Endothelial cell of umbilical vein (primary cell): Measurements from ENCODE around the gene TREX2. TPM values are rescaled to one million over a fixed set of nuclear protein-coding genes. Genes with fewer than 3 reads are reported as not detected.

Experiments used
- BruUV-seq: library from RNA; stranded (reverse); fragments of 400-500 nt; replicated peaks from 2 replicates; lab custom pipeline; 2021; lab: Mats Ljungman, UMichigan
- CTCF ChIA-PET: fragments of 300-600, 350-600 bp; sonication (Branson Sonifier 250); formaldehyde crosslinking; loops from one replicate; lab custom pipeline; 2021; ENCODE audit warnings: antibody characterized with exemption, inconsistent platforms; lab: Charles Lee
- POLR2A ChIA-PET: fragments of 300-600, 350-600 bp; sonication (Branson Sonifier 250); formaldehyde crosslinking; loops from one replicate; lab custom pipeline; 2021; ENCODE audit warnings: antibody characterized with exemption, inconsistent platforms; lab: Charles Lee
- DNase-seq: peaks from one replicate; pipeline ENCODE4 v3.0.0-alpha.2; 2011; ENCODE audit warnings: low read depth, low spot score
- FAIRE-seq: peaks from 2 replicates; lab custom pipeline; 2011; peaks lifted over from hg19 to GRCh38; lab: Jason Lieb, UNC
- H2AFZ ChIP-seq: 2 replicates; pipeline ENCODE4 v1.6.0; 2012; ENCODE audit warnings: low read depth, low read length, control low read depth, inconsistent platforms
- H3K27ac ChIP-seq: 2 replicates; pipeline ENCODE4 v1.5.1; 2011; ENCODE audit warnings: low read depth, mild to moderate bottlenecking, control low read depth, low read length, moderate library complexity; ENCODE audit not compliant: insufficient read depth
- H3K27me3 ChIP-seq, 2 experiments: 2 replicates each; pipeline versions ENCODE4 v1.6.0 to v1.6.1; 2011; ENCODE audit warnings: low read length in 2 of 2, mixed read lengths in 1 of 2; ENCODE audit not compliant: control insufficient read depth in 2 of 2, insufficient read depth in 2 of 2
- H3K36me3 ChIP-seq, 2 experiments: 2 replicates in 1 of 2; 3 replicates in 1 of 2; pipeline ENCODE4 v1.5.1; 2011; ENCODE audit warnings: low read length in 2 of 2, mild to moderate bottlenecking in 1 of 2, moderate library complexity in 1 of 2; ENCODE audit not compliant: control insufficient read depth in 2 of 2, insufficient read depth in 2 of 2; ENCODE audit errors: extremely low read depth in 1 of 2
- H3K4me1 ChIP-seq: 3 replicates; pipeline ENCODE4 v1.5.1; 2011; ENCODE audit warnings: mild to moderate bottlenecking, low read length; ENCODE audit not compliant: control insufficient read depth, insufficient read depth; ENCODE audit errors: extremely low read depth
- H3K4me2 ChIP-seq: 2 replicates; pipeline ENCODE4 v1.6.1; 2011; ENCODE audit warnings: low read length, control low read depth, mixed read lengths; ENCODE audit not compliant: insufficient read depth
- H3K4me3 ChIP-seq, 3 experiments: fragments of 200-600 bp in 1 of 3; sonication (generic), shearing (Covaris generic) in 1 of 3; replicated peaks in 1 of 3; 2 replicates each; pipeline ENCODE4 v1.5.1; 2011 to 2016; ENCODE audit warnings: control low read depth in 3 of 3, low read length in 3 of 3, mild to moderate bottlenecking in 2 of 3, inconsistent platforms in 1 of 3, low read depth in 1 of 3, moderate library complexity in 1 of 3; ENCODE audit not compliant: insufficient read depth in 1 of 3
- H3K79me2 ChIP-seq: 2 replicates; pipeline ENCODE4 v1.6.0; 2012; ENCODE audit warnings: low read length, inconsistent platforms; ENCODE audit not compliant: control insufficient read depth, insufficient read depth
- H3K9ac ChIP-seq: replicated peaks from 2 replicates; pipeline ENCODE3; 2011; ENCODE audit warnings: low read length, control low read depth; ENCODE audit not compliant: insufficient read depth; ENCODE audit errors: extremely low read depth
- H3K9me1 ChIP-seq: replicated peaks from 3 replicates; pipeline ENCODE4 v1.6.0; 2011; ENCODE audit warnings: mild to moderate bottlenecking, low read length; ENCODE audit not compliant: control insufficient read depth, insufficient read depth; ENCODE audit errors: extremely low read depth
- H3K9me3 ChIP-seq: replicated peaks from 2 replicates; pipeline ENCODE4 v1.5.1; 2012; ENCODE audit warnings: low read length, inconsistent platforms; ENCODE audit not compliant: control insufficient read depth, insufficient read depth
- H4K20me1 ChIP-seq: replicated peaks from 2 replicates; pipeline ENCODE3; 2011; ENCODE audit warnings: mild to moderate bottlenecking, low read length; ENCODE audit not compliant: control insufficient read depth, insufficient read depth; ENCODE audit errors: extremely low read depth
- CTCF ChIP-seq, 2 donors: IDR thresholded peaks; 1 replicate in 1 of 2; 2 replicates in 1 of 2; pipeline ENCODE4 v1.5.1; 2011; ENCODE audit warnings: low read length in 2 of 2, mild to moderate bottlenecking in 2 of 2, moderate library complexity in 2 of 2, control low read depth in 1 of 2, inconsistent platforms in 1 of 2, low read depth in 1 of 2; ENCODE audit not compliant: insufficient read depth in 1 of 2; ENCODE audit errors: extremely low read depth in 1 of 2
- EZH2 ChIP-seq: IDR thresholded peaks from 2 replicates; pipeline ENCODE4 v1.6.1; 2012; ENCODE audit warnings: borderline replicate concordance, low read depth, mild to moderate bottlenecking, moderate library complexity, low read length, inconsistent platforms; ENCODE audit not compliant: severe bottlenecking
- FOS ChIP-seq: IDR thresholded peaks from 2 replicates; pipeline ENCODE4 v1.6.1; 2011; ENCODE audit warnings: mild to moderate bottlenecking, low read length, moderate library complexity, borderline replicate concordance; ENCODE audit not compliant: insufficient read depth
- GATA2 ChIP-seq: IDR thresholded peaks from 2 replicates; pipeline ENCODE4 v1.7.0; 2011; ENCODE audit warnings: low read depth, mild to moderate bottlenecking, moderate library complexity, mixed read lengths, low read length; ENCODE audit not compliant: insufficient read length, insufficient read depth
- JUN ChIP-seq: IDR thresholded peaks from 2 replicates; pipeline ENCODE4 v1.6.1; 2011; ENCODE audit warnings: borderline replicate concordance, low read depth; ENCODE audit not compliant: insufficient read length, insufficient read depth
- MAX ChIP-seq: IDR thresholded peaks from 2 replicates; pipeline ENCODE4 v1.6.1; 2011; ENCODE audit not compliant: insufficient read depth, insufficient read length
- MYC ChIP-seq: IDR thresholded peaks from one replicate; pipeline ENCODE4 v1.6.1; 2011; ENCODE audit warnings: mild to moderate bottlenecking, low read depth, low read length
- POLR2A ChIP-seq: IDR thresholded peaks from 2 replicates; pipeline ENCODE4 v1.6.1; 2012; ENCODE audit warnings: low read depth, mild to moderate bottlenecking, control low read depth, low read length
- POLR2AphosphoS5 ChIP-seq: IDR thresholded peaks from 2 replicates; pipeline ENCODE4 v1.6.1; 2012; ENCODE audit warnings: low read depth, mild to moderate bottlenecking, control low read depth, low read length, moderate library complexity; ENCODE audit not compliant: insufficient read depth
- dilution Hi-C: fragments of 300-500 bp; cut with MboI; formaldehyde crosslinking; loops from one replicate; pipeline ENCODE4 v1.15.0; 2019; ENCODE audit warnings: low sequenced_read_pairs; ENCODE audit not compliant: extremely low pct_ligation_motif_present
- intact Hi-C: fragments of 100-400 bp; cut with micrococcal nuclease; formaldehyde crosslinking; loops from one replicate; pipeline ENCODE4 v1.10.0; 2022
- polyA plus RNA-seq, 4 experiments: library from polyadenylated mRNA; depleted of rRNA in 3 of 4; stranded (reverse) in 3 of 4; unstranded in 1 of 4; fragments of >200 nt; gene quantifications; 2 replicates each; pipeline versions ENCODE4 v1.2.1 to v1.2.3, GENCODE V29; 2011 to 2012; ENCODE audit warnings: missing spikeins in 1 of 4
- total RNA-seq: library from RNA; stranded (reverse); gene quantifications from 2 replicates; pipeline ENCODE4 v1.2.3, GENCODE V29; 2021

TREX2 gene
- total and polyA plus RNA-seq, 2 donors (not counting 3 experiments of a cell fraction or from before 2014, with no cell fraction given), result 0.82 to 0.99 TPM

GRCh38 chrX:153435845-153436244 is 10.0 kb downstream of the TREX2 start:
- Histone ChIP-seq H3K9ac (no peak overlapping the region), H3K4me3 (no peak overlapping the region), H3K9me1 (no peaks in the 10 kb centered on the region), H4K20me1 (no peaks in the 10 kb centered on the region), H3K27me3 (no peaks in the 10 kb centered on the region), H3K36me3 (no peaks in the 10 kb centered on the region), H3K27ac (no peak overlapping the region), H3K4me2 (no peak overlapping the region), H3K4me1 (no peaks in the 10 kb centered on the region), H2AFZ (no peak overlapping the region), H3K79me2 (no peaks in the 10 kb centered on the region), H3K9me3 (no peaks in the 10 kb centered on the region)
- no peak for DNase-seq
- no TSS peak for BruUV-seq
- TF ChIP-seq EZH2, result no peak
- no peak for TF ChIP-seq CTCF (IDR thresholded peaks at IDR 0.05; ENCODE audit: extremely low read depth in 1 of 2, insufficient read depth in 1 of 2, low read depth in 1 of 2, low read length in 2 of 2)
- TF ChIP-seq MAX, result no peak
- no peak for TF ChIP-seq MYC
- TF ChIP-seq FOS, result no peak
- TF ChIP-seq GATA2, result no peak
- TF ChIP-seq POLR2AphosphoS5, result no peak
- no peak for TF ChIP-seq JUN
- TF ChIP-seq POLR2A, result no peak
- FAIRE-seq, result no peak
- dilution Hi-C loops, result no loop called here
- intact Hi-C loops, result loop anchor here (10.0 kb wide), 1 partner anchor 401 kb away; no protein-coding TSS in a partner anchor
- CTCF ChIA-PET, result no interaction called here
- POLR2A ChIA-PET, result no interaction called here
